Stimulated activated CD8-positive, alpha-beta memory T cell treated with anti-CD3 and anti-CD28 coated beads, Interleukin-2, amount 100 ng/mL, for 48 hours (primary cell): ENCODE results near the gene PHLDB3.
"Not testable (repeated sequence)": the region's sequence is repeated elsewhere in the genome, so short reads cannot be mapped to it uniquely, and the experiment has no call there.

Source experiments
- DNase-seq, 2 donors: peaks; one replicate each; pipeline ENCODE4 v3.0.0-alpha.2; 2020; ENCODE audit warnings: low read depth in 2 of 2

The PHLDB3 gene

DNA sequence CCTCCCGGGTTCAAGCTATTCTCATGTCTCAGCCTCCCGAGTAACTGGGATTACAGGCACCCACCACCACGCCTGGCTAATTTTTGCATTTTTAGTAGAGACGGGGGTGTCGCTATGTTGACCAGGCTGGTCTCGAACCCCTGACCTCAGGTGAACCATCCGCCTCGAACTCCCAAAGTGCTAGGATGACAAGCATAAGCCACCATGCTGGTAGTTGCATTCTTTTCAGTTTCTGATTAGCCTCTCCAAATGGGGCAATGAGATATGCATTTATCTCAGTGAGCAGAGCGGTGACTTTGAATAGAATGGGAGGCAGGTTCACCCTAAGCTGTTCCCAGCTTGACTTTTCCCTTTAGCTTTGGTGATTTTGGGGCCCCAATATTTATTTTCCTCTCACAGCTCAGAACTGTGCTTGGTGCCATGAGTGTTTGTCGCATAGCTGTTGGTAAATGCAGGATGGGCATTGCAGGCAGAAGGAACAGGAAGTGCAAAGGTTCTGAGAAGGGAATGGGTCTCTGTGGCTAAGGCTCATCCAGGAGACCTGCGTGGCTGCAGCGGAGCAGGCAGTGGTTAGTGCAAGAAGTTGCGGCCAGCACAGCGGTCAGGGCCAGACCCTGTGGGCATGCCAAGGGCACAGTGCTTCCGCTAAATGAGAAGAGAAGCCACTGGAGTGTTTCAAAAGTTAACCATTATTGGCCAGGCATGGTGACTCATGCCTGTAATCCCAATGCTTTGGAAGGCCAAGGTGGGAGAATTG is 59.8 kb downstream of the PHLDB3 start:
- DNase-seq = no peak

DNA sequence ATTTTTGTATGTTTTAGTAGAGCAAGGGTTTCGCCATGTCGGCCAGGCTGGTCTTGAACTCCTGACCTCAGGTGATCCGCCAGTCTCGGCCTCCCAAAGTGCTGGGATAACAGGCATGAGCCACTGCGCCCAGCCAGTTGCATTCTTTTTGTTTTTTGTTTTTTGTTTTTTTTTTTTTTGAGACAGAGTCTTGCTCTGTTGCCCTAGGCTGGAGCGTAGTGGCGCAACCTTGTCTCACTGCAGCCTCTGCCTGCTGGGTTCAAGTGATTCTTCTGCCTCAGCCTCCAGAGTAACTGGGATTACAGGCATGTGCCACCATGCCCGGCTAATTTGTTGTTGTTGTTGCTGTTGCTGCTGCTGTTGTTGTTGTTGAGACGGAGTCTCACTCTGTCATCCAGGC is 60.5 kb downstream of the PHLDB3 start:
- DNase-seq = not testable (repeated sequence)

DNA sequence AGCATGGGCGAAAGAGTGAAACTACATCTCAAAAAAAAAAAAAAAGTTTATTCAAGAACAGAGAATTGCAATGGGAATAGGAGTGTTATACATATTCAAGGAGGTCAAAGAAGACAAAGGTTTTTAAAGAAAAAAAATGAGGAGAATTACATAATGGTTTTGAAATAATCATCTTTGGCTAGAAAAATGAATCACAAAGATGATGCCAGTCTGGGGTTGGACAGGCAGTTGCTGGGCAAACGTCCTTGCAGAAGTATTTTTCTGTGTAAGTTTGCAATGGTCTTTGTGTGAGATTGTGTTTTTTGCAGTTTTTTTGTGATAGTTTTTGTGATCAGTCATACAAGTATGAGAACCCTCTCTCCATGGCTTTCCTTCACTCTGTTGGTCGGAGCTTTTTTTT is 62.8 kb downstream of the PHLDB3 start:
- DNase-seq = no peak

DNA sequence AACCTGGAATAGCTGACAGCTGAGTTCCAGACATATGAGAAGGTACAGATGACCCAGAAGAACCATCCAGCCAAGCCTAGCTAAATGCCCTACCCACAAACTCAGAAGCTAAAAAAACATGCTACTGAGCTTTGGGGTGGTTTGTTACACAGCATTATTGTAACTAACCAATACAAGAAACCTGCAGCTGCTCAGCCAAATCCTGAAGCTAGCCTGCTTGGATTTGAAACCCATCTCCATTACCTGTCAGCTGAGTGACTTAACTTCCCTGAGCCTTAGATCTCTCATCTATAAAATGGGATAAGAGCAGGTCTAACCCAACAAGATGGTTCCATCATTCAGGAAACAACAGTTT is 64.9 kb downstream of the PHLDB3 start:
- DNase-seq = no peak

DNA sequence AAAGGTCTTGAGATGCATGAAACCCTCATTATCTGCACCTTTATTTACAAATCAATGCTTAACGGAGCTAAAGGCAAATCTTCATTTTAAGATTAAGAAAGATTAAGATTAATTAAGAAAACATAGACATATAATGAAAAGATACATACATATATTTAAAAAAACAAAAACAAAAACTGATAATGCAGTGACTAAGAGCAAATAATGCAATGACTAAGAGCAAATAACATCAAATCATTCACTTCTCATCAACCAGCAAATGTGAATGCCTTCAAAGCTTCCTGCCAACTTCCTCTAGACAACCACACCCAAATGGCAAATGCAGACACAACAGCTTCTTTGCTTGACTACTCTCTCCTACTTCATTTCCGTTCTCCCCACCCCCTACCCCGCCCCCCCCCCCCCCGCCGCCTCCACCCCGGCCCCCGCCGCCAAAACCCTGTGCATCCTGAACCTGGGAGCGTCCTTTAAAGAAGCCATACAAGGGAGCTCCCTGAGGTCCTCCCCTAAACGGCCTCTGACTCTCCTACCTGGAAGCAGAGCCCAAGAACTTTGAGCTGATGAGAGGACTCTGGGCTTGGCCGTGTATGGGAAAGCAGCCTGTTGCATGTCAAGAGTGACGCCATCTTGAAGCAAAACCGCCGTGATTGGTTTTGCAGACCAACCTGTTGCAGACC is 65.4 kb downstream of the PHLDB3 start:
- no peak for DNase-seq

DNA sequence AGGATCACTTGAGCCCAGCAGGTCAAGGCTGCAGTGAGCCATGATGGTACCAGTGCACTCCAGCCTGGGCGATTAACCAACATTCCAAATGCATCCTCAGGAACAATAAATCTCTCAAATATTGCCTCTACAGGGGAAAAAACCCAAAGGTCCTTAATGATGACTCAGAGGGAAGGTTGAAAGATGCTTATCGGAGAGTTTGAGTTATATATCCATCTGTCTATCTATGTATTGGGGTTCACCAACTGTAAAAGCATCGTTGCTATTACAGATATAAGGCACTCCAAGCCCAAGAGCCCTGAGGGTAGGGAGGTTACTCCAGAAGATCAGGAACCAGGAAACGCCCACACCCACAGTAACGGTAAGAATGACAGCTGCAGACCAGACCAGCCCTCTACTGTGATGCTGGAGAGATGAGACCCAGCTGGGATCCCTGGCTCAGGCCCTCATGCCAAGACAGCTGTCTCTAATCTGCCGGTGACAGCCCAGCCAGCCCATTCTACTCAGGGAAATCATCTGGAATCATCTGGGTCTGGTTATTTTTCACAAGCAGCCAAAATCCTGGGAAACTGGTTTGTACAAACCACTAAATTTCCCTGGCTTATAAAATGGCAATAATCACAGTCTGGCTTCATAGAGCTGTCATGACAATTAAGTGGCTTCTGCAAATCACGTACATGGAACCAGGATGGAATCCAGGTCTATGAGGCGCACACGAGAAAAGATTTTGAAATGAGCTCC is 66.1 kb downstream of the PHLDB3 start:
- no peak for DNase-seq

DNA sequence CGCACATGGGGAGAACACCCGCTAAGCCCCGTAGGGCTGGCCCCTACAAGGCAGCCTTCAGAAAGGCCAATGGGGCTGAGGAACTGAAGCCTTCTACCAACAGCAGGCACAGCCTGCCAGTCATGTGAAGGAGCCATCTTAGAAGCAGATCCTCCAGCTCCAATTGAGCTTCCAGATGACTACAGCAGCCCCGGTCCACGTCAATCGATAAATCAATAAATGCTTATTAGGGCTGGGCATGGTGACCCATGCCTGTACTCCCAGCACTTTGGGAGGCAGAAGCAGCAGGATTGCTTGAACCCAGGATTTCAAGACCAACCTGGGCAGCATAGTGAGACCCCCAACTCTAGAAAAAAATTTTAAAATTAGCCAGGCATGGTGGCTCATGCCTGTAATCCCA is 66.8 kb downstream of the PHLDB3 start:
- DNase-seq = no peak

DNA sequence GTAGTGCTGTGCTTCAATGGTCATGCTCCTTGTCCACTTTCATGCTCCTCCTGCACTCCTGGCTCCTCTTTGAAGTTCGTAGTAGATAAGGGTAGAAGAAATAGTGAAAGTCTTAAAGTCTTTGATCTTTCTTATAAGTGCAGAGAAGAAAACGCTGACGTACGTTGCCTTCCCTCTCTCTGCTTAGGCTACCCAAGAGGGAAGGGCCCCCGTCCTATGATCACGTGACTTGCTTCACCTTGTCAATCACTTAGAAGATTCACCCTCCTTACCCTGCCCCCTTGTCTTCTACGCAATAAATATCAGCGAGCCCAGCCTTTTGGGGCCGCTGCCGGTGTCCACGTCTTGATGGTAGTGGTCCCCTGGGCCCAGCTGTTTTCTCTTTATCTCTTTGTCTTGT is 67.3 kb downstream of the PHLDB3 start:
- DNase-seq = not testable (repeated sequence)

DNA sequence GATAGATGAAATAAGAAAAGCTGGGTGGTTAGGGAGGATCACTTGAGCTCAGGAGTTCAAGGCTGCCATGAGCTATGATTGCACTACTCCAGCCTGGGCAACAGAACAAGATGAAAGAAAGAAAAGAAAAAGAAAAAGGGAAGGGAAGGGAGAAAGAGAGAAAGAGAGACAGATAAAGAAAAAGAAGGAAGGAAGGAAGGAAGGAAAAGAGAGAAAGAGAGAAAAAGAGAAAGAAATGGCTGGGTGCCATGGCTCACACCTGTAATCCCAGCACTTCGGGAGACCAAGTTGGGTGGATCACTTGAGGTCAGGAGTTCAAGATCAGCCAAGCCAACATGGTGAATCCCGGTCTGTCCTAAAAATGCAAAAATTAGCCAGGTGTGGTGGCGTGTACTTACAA is 68.8 kb downstream of the PHLDB3 start:
- DNase-seq = no peak

DNA sequence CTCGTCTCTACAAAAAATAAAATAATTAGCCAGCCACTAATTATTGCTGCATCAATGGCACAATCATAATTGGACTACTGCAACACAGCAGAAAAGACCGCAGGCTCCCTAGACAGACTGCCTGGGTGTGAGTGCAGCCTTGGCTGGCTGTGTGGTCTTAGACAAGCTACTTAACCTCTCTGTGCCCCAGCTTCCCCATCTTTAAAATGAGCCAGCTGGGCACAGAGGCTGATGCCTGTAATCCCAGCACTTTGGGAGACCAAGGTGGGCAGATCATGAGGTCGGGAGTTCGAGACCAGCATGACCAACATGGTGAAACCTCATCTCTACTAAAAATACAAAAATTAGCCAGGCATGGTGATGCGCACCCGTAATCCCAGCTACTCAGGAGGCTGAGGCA is 70.9 kb downstream of the PHLDB3 start:
- DNase-seq = no peak

DNA sequence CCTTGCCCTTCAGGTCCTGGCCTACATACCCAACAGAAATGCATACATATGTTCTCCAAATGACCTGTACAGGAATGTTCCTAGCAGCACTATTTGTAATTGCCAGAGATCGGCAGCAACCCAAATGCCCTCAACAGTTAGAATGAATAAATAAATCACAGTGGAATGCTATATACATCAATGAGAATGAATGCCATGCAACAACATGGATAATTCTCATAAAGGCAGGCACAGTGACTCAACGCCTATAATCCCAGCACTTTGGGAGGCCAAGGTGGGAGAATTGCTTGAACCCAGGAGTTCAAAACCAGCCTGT is 71.2 kb downstream of the PHLDB3 start:
- DNase-seq = no peak

DNA sequence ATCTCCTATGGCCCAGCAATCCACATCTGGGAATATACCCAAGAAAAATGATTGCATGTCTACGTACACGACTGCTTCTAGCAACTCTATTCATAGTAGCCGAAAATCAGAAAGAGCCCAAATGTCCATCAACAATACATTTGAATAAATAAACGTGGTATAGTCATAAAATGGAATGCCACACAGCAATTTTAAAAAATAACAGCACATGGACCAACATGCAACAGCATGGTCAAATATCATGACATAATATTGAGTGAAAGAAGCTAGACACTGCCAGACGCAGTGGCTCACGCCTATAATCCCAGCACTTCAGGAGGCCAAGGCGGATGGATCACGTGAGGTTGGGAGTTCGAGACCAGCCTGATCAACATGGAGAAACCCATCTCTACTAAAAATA is 73.6 kb downstream of the PHLDB3 start:
- no peak for DNase-seq

DNA sequence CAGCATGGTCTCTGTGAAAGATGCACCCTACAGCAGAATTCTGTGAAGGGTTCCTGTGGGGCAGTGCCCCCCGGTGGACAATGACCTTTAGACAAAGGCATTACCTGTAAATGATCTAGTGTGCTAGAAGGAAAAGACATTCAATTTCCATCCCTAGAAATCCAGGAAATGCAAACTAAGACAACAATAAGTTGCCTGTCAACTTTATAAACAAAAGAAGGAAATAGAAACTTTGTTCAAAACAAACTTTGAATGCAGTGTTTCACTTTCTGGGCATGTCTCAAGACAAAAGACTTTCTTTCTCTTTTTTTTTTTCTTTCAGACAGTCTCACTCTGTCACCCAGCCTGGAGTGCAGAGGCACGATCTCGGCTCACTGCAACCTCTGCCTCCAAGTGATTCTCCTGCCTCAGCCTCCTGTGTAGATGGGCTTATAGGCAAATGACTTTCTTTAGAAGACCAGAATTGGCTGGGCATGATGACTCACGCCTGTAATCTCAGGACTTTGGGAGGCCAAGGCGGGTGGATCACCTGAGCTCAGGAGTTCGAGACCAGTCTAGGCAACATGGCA is 74.3 kb downstream of the PHLDB3 start:
- DNase-seq = no peak

DNA sequence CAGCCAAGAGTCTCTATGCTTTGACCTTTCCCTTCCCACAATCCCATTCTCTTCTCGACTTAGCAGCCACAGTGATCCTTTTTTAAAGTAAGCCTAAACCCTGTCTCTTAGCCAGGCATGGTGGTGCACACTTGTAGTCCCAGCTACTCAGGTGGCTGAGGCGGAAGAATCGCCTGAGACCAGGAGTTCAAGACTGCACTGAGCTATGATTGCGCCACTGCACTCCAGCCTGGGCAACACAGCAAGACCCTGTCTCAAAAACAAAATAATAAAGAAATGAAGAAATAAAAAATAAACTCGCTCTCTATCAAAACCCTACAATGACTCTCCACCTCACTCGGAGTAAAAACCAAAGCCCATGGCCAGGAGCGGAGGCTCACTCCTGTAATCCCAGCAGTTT is 75.2 kb downstream of the PHLDB3 start:
- DNase-seq = no peak

DNA sequence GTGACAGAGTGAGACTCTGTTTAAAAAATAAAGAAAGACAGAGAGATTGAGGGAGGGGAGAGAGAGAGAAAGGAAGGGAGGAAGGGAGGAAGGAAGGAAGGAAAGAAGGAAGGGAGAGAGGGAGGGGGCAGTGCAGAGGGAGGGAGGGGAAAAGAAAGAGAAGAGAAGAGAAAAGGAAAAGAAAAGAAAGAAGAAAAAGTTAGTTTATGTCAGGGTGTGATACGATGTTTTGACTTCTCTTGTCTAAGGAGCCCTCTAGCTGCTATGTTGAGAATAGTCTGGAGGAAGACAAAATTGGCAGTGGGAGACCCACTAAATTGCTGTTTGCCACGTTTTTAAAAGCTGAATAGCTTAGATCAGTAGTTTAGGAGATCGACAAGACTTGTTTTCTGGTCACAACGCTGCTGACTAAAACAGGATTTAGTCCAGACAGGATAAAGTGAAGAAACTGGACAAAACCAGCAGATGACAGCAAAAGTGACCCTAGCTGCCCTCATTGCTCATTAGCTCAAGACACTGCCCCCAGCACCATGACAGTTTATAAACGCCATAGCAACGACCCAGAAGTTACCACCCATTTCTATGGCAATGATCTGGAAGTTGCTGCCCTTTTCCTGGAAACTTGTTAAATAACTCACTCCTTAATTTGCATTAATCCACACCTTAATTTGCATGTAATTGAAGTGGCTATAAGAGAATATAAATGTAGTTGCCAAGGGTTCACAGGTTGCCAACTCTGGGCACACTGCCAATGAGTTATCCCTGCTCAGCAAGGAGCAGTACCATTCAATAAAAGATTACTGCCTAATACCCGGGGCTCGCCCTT is 78.8 kb downstream of the PHLDB3 start:
- DNase-seq = no peak
